ENCODE data around the gene PCSK6. TPM values are rescaled to one million over a fixed set of nuclear protein-coding genes. Genes with fewer than 3 reads are reported as not detected.

The PCSK6 gene
- total and polyA plus RNA-seq, 7 donors: 8.3 to 32.7 (median 13.3) TPM

- 85 to 89% (median 86%) methylated on average over 8 of the region's 8 CpGs for WGBS, 3 donors
- intact Hi-C loops (cut with DNase I): loop anchor here in 1 of 2 donors (10.0 kb wide), 1 partner anchor 132 kb away; no protein-coding TSS in a partner anchor
- peaks cover 12% of the 10 kb centered on the region for H3K4me1 ChIP-seq
- no peak overlapping the region for H3K4me3 ChIP-seq
- no peak for TF ChIP-seq CTCF (IDR thresholded peaks at IDR 0.05)
- H3K36me3 ChIP-seq (ENCODE audit: insufficient read depth in 1 of 2, low read depth in 1 of 2): no peaks in the 10 kb centered on the region
- H3K27ac ChIP-seq: no peak overlapping the region
- DNase-seq: no peak
- H3K27me3 ChIP-seq (ENCODE audit: insufficient read depth in 3 of 3, low read length in 2 of 3): no peaks in the 10 kb centered on the region
- no peak for ATAC-seq
- H3K9me3 ChIP-seq: no peaks in the 10 kb centered on the region
Observed at GRCh38 chr15:101506491-101506890, 17.0 kb upstream of the PCSK6 start.

GRCh38 chr15:101505610-101506337 lies 16.3 kb upstream of the PCSK6 start:
- no peak overlapping the region for H3K4me3 ChIP-seq
- peaks cover 19% of the 10 kb centered on the region for H3K4me1 ChIP-seq
- H3K27me3 ChIP-seq (ENCODE audit: insufficient read depth in 3 of 3, low read length in 2 of 3): no peaks in the 10 kb centered on the region
- intact Hi-C loops (cut with DNase I): loop anchor here in 1 of 2 donors (10.0 kb wide), 1 partner anchor 131 kb away; no protein-coding TSS in a partner anchor
- 78 to 84% (median 84%) methylated on average over 18 of the region's 18 CpGs for WGBS, 3 donors
- no peaks in the 10 kb centered on the region for H3K9me3 ChIP-seq
- no peak for DNase-seq
- H3K36me3 ChIP-seq (ENCODE audit: insufficient read depth in 1 of 2, low read depth in 1 of 2): no peaks in the 10 kb centered on the region
- ATAC-seq: no peak
- H3K27ac ChIP-seq: no peak overlapping the region
- TF ChIP-seq CTCF (IDR thresholded peaks at IDR 0.05): no peak

GRCh38 chr15:101504866-101505609 lies 15.5 kb upstream of the PCSK6 start:
- ATAC-seq (no peak), DNase-seq (no peak)
- WGBS, 3 donors: 91 to 96% (median 94%) methylated on average over 17 of the region's 17 CpGs
- H3K27ac ChIP-seq: no peak overlapping the region
- H3K36me3 ChIP-seq (ENCODE audit: insufficient read depth in 1 of 2, low read depth in 1 of 2): no peaks in the 10 kb centered on the region
- no peak overlapping the region for H3K4me3 ChIP-seq
- intact Hi-C loops (cut with DNase I): loop anchor here (1.0 to 10.0 kb wide), 5 partner anchors 33 to 203 kb away; no protein-coding TSS in a partner anchor
- no peaks in the 10 kb centered on the region for H3K9me3 ChIP-seq
- no peak for TF ChIP-seq CTCF (IDR thresholded peaks at IDR 0.05)
- H3K27me3 ChIP-seq (ENCODE audit: insufficient read depth in 3 of 3, low read length in 2 of 3): no peaks in the 10 kb centered on the region
- H3K4me1 ChIP-seq: peaks cover 26% of the 10 kb centered on the region

- no peaks in the 10 kb centered on the region for H3K27me3 ChIP-seq (ENCODE audit: insufficient read depth in 3 of 3, low read length in 2 of 3)
- H3K36me3 ChIP-seq (ENCODE audit: insufficient read depth in 1 of 2, low read depth in 1 of 2): no peaks in the 10 kb centered on the region
- WGBS, 3 donors: 86 to 93% (median 89%) methylated on average over 9 of the region's 9 CpGs
- no peak overlapping the region for H3K4me3 ChIP-seq
- no peak overlapping the region for H3K27ac ChIP-seq
- no peaks in the 10 kb centered on the region for H3K9me3 ChIP-seq
- no peak for DNase-seq
- H3K4me1 ChIP-seq: peaks cover 32% of the 10 kb centered on the region
- ATAC-seq: no peak
- TF ChIP-seq CTCF (IDR thresholded peaks at IDR 0.05): no peak
- intact Hi-C loops (cut with DNase I): loop anchor here (1.0 to 10.0 kb wide), 5 partner anchors 32 to 202 kb away; no protein-coding TSS in a partner anchor
Observed at GRCh38 chr15:101504373-101504772, 14.9 kb upstream of the PCSK6 start.
